ENCODE measurements around the gene SHB. TPM values are rescaled to one million over a fixed set of nuclear protein-coding genes. Genes with fewer than 3 reads are reported as not detected.

The SHB gene
- total and polyA plus RNA-seq, 2 of the 8 experiments (the other 6 are each of a cell fraction or from before 2014, with no cell fraction given), result 4.1 to 12.6 TPM

- no peak for TF ChIP-seq CBX8 (IDR thresholded peaks at IDR 0.05; ENCODE audit: borderline replicate concordance, low read depth, low read length)
- TF ChIP-seq ASH2L (IDR thresholded peaks at IDR 0.05; ENCODE audit: low read length), result no peak
- TF ChIP-seq TAF7 (optimal IDR thresholded peaks at IDR 0.05; ENCODE audit: borderline replicate concordance, low read depth, low read length), result no peak
- TF ChIP-seq TEAD4 (IDR thresholded peaks at IDR 0.05; ENCODE audit: low read depth, low read length), result no peak
- no peak for TF ChIP-seq TBP (IDR thresholded peaks at IDR 0.05; ENCODE audit: low read depth, low read length)
- 0 out of 4 replicates have a peak, but pooled peaks of 1 of the 2 experiments have one; percentile 31 for TF ChIP-seq HDAC2 (IDR thresholded peaks at IDR 0.05; ENCODE audit: borderline replicate concordance in 1 of 2, low read depth in 2 of 2, low read length in 2 of 2)
- peak; percentile 61 for TF ChIP-seq EZH2 (IDR thresholded peaks at IDR 0.05; ENCODE audit: low read depth, low read length, severe bottlenecking)
- peak; percentile 41 for TF ChIP-seq E2F6 (IDR thresholded peaks at IDR 0.05)
- no peak for TF ChIP-seq KDM5A (IDR thresholded peaks at IDR 0.05; ENCODE audit: low read length)
- TF ChIP-seq CHD2 (IDR thresholded peaks at IDR 0.05; ENCODE audit: low read length), result no peak
- TF ChIP-seq SUZ12 (IDR thresholded peaks at IDR 0.05; ENCODE audit: low read length), result peak; percentile 55
Observed at GRCh38 chr9:38067859-38068681, 957 bp downstream of the SHB start (continued).
